ENCODE results near the gene INPP5A. TPM values are rescaled to one million over a fixed set of nuclear protein-coding genes. Genes with fewer than 3 reads are reported as not detected.

Gene INPP5A
- total RNA-seq, 1 donor from 2014 or later, result 36.4 TPM

GRCh38 chr10:132761395-132762060, 223.9 kb downstream of the INPP5A start:
- H3K36me3 Mint-ChIP-seq (ENCODE audit: unreplicated experiment), result peaks cover 17% of the 10 kb centered on the region
- peaks cover 5% of the 10 kb centered on the region for H3K9me3 Mint-ChIP-seq (ENCODE audit: unreplicated experiment)
- H3K27ac Mint-ChIP-seq (ENCODE audit: unreplicated experiment), result no peak overlapping the region
- H3K4me1 Mint-ChIP-seq (ENCODE audit: unreplicated experiment), result no peaks in the 10 kb centered on the region
- no peaks in the 10 kb centered on the region for H3K27me3 Mint-ChIP-seq (ENCODE audit: unreplicated experiment)
- no peak for DNase-seq (ENCODE audit: extremely low spot score, unreplicated experiment)
- TF ChIP-seq CTCF (IDR thresholded peaks at IDR 0.05), result no peak
- H3K4me3 Mint-ChIP-seq (ENCODE audit: unreplicated experiment), result no peak overlapping the region

- Mint-ChIP-seq H3K27me3 (ENCODE audit: unreplicated experiment) (no peaks in the 10 kb centered on the region), H3K36me3 (ENCODE audit: unreplicated experiment) (peaks cover 17% of the 10 kb centered on the region), H3K27ac (ENCODE audit: unreplicated experiment) (no peak overlapping the region), H3K4me3 (ENCODE audit: unreplicated experiment) (no peak overlapping the region), H3K4me1 (ENCODE audit: unreplicated experiment) (no peaks in the 10 kb centered on the region), H3K9me3 (ENCODE audit: unreplicated experiment) (peaks cover 5% of the 10 kb centered on the region)
- no peak for TF ChIP-seq CTCF (IDR thresholded peaks at IDR 0.05)
- DNase-seq (ENCODE audit: extremely low spot score, unreplicated experiment), result no peak
Observed at GRCh38 chr10:132762267-132762666, 224.7 kb downstream of the INPP5A start.

GRCh38 chr10:132763545-132763944, 226.0 kb downstream of the INPP5A start:
- Mint-ChIP-seq H3K36me3 (ENCODE audit: unreplicated experiment) (peaks cover 21% of the 10 kb centered on the region), H3K9me3 (ENCODE audit: unreplicated experiment) (peaks cover 5% of the 10 kb centered on the region), H3K4me3 (ENCODE audit: unreplicated experiment) (no peak overlapping the region), H3K27me3 (ENCODE audit: unreplicated experiment) (no peaks in the 10 kb centered on the region), H3K4me1 (ENCODE audit: unreplicated experiment) (no peaks in the 10 kb centered on the region), H3K27ac (ENCODE audit: unreplicated experiment) (no peak overlapping the region)
- TF ChIP-seq CTCF (IDR thresholded peaks at IDR 0.05), result no peak
- no peak for DNase-seq (ENCODE audit: extremely low spot score, unreplicated experiment)

- Mint-ChIP-seq H3K27me3 (ENCODE audit: unreplicated experiment) (no peaks in the 10 kb centered on the region), H3K36me3 (ENCODE audit: unreplicated experiment) (peaks cover 25% of the 10 kb centered on the region), H3K4me1 (ENCODE audit: unreplicated experiment) (no peaks in the 10 kb centered on the region), H3K27ac (ENCODE audit: unreplicated experiment) (no peak overlapping the region), H3K9me3 (ENCODE audit: unreplicated experiment) (peaks cover 5% of the 10 kb centered on the region), H3K4me3 (ENCODE audit: unreplicated experiment) (no peak overlapping the region)
- DNase-seq (ENCODE audit: extremely low spot score, unreplicated experiment), result no peak
- TF ChIP-seq CTCF (IDR thresholded peaks at IDR 0.05), result no peak
Observed at GRCh38 chr10:132764108-132764507, 226.5 kb downstream of the INPP5A start.

- Mint-ChIP-seq H3K9me3 (ENCODE audit: unreplicated experiment) (peaks cover 5% of the 10 kb centered on the region), H3K27ac (ENCODE audit: unreplicated experiment) (no peak overlapping the region), H3K36me3 (ENCODE audit: unreplicated experiment) (peaks cover 25% of the 10 kb centered on the region), H3K4me1 (ENCODE audit: unreplicated experiment) (no peaks in the 10 kb centered on the region), H3K4me3 (ENCODE audit: unreplicated experiment) (no peak overlapping the region), H3K27me3 (ENCODE audit: unreplicated experiment) (no peaks in the 10 kb centered on the region)
- DNase-seq (ENCODE audit: extremely low spot score, unreplicated experiment), result no peak
- TF ChIP-seq CTCF (IDR thresholded peaks at IDR 0.05), result no peak
Observed at GRCh38 chr10:132765435-132765834, 227.8 kb downstream of the INPP5A start.

Data from osteocyte (in vitro differentiated cells).